GM19238 (cell line): Measurements from ENCODE around the gene LMBRD1.

Experiments used
- DNase-seq: peaks from one replicate; pipeline ENCODE4 v3.0.0; 2011; ENCODE audit warnings: low spot score; ENCODE audit not compliant: insufficient read length

Gene LMBRD1

DNA sequence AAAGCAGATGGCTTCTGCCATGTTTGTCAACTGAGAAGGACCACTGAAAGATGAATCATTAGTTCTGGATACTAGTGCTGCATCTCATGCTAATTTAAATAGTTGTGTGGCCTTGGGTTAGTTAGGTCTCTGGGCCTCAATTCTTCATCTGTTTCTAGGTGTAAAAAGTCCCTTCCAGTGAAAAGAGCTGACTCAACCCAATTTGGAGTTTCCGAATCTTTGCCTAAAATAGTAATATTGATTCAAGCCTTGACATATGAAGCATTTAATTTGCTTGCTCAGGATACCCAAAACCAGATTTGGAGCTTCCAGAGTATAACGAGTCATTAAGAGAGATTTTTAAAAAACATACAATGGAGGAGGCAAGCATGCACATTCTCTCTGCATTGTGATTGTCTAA is 163.9 kb downstream of the LMBRD1 start:
- no peak for DNase-seq

DNA sequence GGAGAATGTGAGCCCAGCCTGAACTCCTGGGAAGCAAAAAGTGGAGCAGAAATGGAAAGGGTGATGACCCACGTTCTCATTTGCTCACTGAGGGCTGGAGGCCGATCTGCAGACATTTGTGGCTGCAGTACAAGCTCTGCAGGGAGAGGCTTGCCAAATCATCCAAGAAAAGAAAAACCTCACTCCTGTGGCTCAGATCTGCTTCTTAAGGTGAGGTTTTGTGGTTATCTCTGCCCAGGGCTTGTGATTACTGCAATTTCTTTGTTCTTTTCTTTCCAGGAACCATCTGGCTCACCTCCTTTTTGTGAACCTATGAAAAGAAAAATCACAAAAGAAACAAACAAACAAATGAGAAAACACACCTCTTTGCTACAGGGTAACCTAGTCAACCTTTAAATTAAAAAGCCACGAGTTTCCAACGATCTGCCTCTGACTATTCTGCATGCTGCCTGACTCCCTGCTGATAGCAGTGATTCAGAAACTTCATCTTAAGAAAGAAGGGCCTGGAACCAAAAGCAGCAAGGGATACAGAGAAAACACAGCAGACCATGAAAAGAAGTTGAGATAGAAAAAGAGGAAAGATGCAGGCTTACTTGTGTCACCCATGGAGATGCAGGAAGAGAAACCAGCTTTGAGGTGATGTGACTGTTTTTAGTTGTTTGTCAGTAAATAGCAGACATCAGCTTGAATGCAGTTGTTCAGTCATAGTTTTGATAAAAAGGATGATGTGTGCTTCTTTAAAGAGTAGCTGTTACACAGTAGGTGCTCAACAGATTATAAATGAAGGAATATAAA is 165.1 kb downstream of the LMBRD1 start:
- no peak for DNase-seq

DNA sequence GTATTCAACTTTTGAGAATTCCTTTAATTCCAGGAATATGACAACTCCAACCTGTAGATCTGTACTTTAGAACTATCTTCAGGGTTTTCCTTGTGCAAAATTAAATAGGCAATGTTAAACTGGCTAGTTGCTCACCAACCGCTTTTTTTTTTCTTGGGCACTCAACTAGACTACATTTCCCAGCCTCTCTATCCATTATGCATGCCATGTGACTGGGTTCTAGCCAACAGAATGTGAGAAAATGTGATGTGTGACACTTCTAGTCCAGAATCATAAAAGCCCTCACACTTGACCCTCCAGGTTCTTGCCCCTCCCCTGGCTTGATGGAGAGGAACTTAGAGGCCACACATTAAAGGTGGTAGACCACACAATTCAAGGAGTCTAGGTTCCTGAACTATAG is 166.0 kb downstream of the LMBRD1 start:
- DNase-seq, result no peak

DNA sequence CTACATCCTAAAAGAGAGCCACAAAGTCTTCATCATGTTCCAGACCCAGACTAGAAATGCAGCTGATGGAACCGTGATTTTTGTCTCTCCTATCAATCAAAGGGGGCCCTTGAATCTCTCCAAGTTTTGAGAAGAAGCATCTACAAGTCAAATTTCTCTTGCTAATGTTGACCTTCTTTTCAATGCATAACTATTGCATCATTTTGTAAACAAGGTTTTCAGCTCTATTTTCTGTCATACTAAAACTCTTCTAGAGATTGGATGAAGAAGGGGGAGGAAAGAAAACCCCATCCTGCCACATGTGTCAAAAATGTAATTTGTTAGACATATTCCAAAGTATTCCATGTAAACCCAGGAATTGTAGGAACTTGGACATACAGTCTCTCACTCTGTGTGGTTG is 169.2 kb downstream of the LMBRD1 start:
- DNase-seq, result no peak

DNA sequence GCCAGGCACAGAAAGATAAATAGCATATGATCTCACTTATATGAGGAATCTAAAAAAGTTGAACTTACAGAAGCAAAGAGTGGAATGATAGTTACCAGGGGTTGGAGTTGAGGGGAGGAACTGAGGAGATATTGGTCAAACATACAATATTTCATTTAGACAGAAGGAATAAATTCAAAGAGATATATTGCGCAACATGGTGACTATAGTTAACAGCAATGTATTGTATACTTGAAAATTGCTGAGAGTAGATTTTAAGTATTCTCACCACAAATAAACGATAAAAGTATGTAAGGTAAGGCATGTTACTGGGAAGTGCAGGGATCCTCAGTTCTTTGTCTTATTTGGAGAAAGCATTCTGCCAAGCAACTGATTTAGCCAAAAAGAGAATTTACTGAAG is 171.9 kb downstream of the LMBRD1 start:
- DNase-seq, result no peak
